AG08395 (cell line): ENCODE results near the gene GPR15LG.
"Not testable (repeated sequence)": the region's sequence is repeated elsewhere in the genome, so short reads cannot be mapped to it uniquely, and the experiment has no call there.

ENCODE experiments used
- DNase-seq: peaks from one replicate; pipeline ENCODE4 v3.0.0; 2012; ENCODE audit warnings: mixed read lengths, low spot score

The GPR15LG gene

GRCh38 chr10:84166620-84167288 lies 6.8 kb upstream of the GPR15LG start:
- no peak for DNase-seq

- DNase-seq = not testable (repeated sequence)
Measured at GRCh38 chr10:84167289-84167653, 6.3 kb upstream of the GPR15LG start.

GRCh38 chr10:84168382-84168781 lies 5.2 kb upstream of the GPR15LG start:
- not testable (repeated sequence) for DNase-seq

GRCh38 chr10:84171237-84171636 lies 2.4 kb upstream of the GPR15LG start:
- not testable (repeated sequence) for DNase-seq

GRCh38 chr10:84171700-84172466 lies 1.7 kb upstream of the GPR15LG start:
- DNase-seq = not testable (repeated sequence)

GRCh38 chr10:84172467-84173356 lies 889 bp upstream of the GPR15LG start:
- DNase-seq = no peak

- no peak for DNase-seq
Measured at GRCh38 chr10:84175436-84175835, 1.8 kb downstream of the GPR15LG start.

- DNase-seq = no peak
Measured at GRCh38 chr10:84176351-84176750, 2.8 kb downstream of the GPR15LG start.

- no peak for DNase-seq
Measured at GRCh38 chr10:84176836-84177474, 3.4 kb downstream of the GPR15LG start.

- no peak for DNase-seq
Measured at GRCh38 chr10:84177541-84178141, 4.0 kb downstream of the GPR15LG start.

- no peak for DNase-seq
Measured at GRCh38 chr10:84178160-84178609, 4.6 kb downstream of the GPR15LG start.

- DNase-seq = peak; percentile 81
Measured at GRCh38 chr10:84179059-84179710, 5.6 kb downstream of the GPR15LG start.

- DNase-seq = not testable (repeated sequence)
Measured at GRCh38 chr10:84180386-84180785, 6.8 kb downstream of the GPR15LG start.

GRCh38 chr10:84181631-84182030 lies 8.0 kb downstream of the GPR15LG start:
- no peak for DNase-seq

GRCh38 chr10:84184517-84184916 lies 10.9 kb downstream of the GPR15LG start:
- no peak for DNase-seq

- no peak for DNase-seq
Measured at GRCh38 chr10:84185526-84186175, 12.1 kb downstream of the GPR15LG start.

GRCh38 chr10:84188815-84189214 lies 15.2 kb downstream of the GPR15LG start:
- no peak for DNase-seq

- DNase-seq = no peak
Measured at GRCh38 chr10:84190621-84191020, 17.0 kb downstream of the GPR15LG start.

- no peak for DNase-seq
Measured at GRCh38 chr10:84191106-84191505, 17.5 kb downstream of the GPR15LG start.

GRCh38 chr10:84193327-84193726 lies 19.7 kb downstream of the GPR15LG start:
- no peak for DNase-seq
